NCI-H146 treated with DMSO at 0.1 percent for 48 hours (cell line): ENCODE data around the gene RNU5D-1.
A peak's percentile ranks its signal among the peaks of the same experiment; 100 is the strongest.
"Not testable (repeated sequence)": the region's sequence is repeated elsewhere in the genome, so short reads cannot be mapped to it uniquely, and the experiment has no call there.

Experiments
- DNase-seq: peaks from one replicate; lab custom pipeline; 2025; ENCODE audit not compliant: unreplicated experiment; lab: John Stamatoyannopoulos, UW

Gene RNU5D-1

GRCh38 chr1:44730741-44731512, at the start of gene RNU5D-1:
Gene RNU5D-1, minus strand, starts transcription at chr1:44731170.
- peak; percentile 87 for DNase-seq

GRCh38 chr1:44780583-44781121, 49.7 kb upstream of the RNU5D-1 start:
- no peak for DNase-seq

- DNase-seq, result no peak
Observed at GRCh38 chr1:44778705-44779576, 48.0 kb upstream of the RNU5D-1 start.

GRCh38 chr1:44777969-44778635, 47.1 kb upstream of the RNU5D-1 start:
- no peak for DNase-seq

- no peak for DNase-seq
Observed at GRCh38 chr1:44777547-44777946, 46.6 kb upstream of the RNU5D-1 start.

GRCh38 chr1:44776730-44777068, 45.7 kb upstream of the RNU5D-1 start:
- DNase-seq, result no peak

- no peak for DNase-seq
Observed at GRCh38 chr1:44775930-44776729, 45.2 kb upstream of the RNU5D-1 start.

- DNase-seq, result peak; percentile 72
Observed at GRCh38 chr1:44775078-44775929, 44.3 kb upstream of the RNU5D-1 start, which contains the start of gene RPS8. Gene RPS8, plus strand, starts transcription at chr1:44775540. Its CDS starts 57 bp downstream, at chr1:44775597.

- DNase-seq, result not testable (repeated sequence)
Observed at GRCh38 chr1:44766421-44766820, 35.5 kb upstream of the RNU5D-1 start.

GRCh38 chr1:44760876-44761275, 29.9 kb upstream of the RNU5D-1 start:
- DNase-seq, result no peak

- DNase-seq, result no peak
Observed at GRCh38 chr1:44759077-44759476, 28.1 kb upstream of the RNU5D-1 start.

- no peak for DNase-seq
Observed at GRCh38 chr1:44757420-44757819, 26.4 kb upstream of the RNU5D-1 start.

- no peak for DNase-seq
Observed at GRCh38 chr1:44747878-44748277, 16.9 kb upstream of the RNU5D-1 start.

- DNase-seq, result no peak
Observed at GRCh38 chr1:44743211-44743610, 12.2 kb upstream of the RNU5D-1 start.

- no peak for DNase-seq
Observed at GRCh38 chr1:44740179-44740617, 9.2 kb upstream of the RNU5D-1 start.

GRCh38 chr1:44739307-44740178, 8.6 kb upstream of the RNU5D-1 start, which contains the start of gene KIF2C:
Gene KIF2C, plus strand, starts transcription at chr1:44739837. Its CDS starts 96 bp downstream, at chr1:44739933.
- DNase-seq, result peak; percentile 80

- DNase-seq, result not testable (repeated sequence)
Observed at GRCh38 chr1:44738953-44739306, 8.0 kb upstream of the RNU5D-1 start.

- no peak for DNase-seq
Observed at GRCh38 chr1:44735992-44736391, 5.0 kb upstream of the RNU5D-1 start.
